ENCODE data around the gene NEBL.

NEBL gene

GRCh38 chr10:20834825-20835224, 62.3 kb downstream of the NEBL start:
- H3K4me1 ChIP-seq (ENCODE audit: insufficient read depth, low read length, severe bottlenecking), result no peaks in the 10 kb centered on the region
- H3K27ac ChIP-seq (ENCODE audit: low read depth, low read length, poor library complexity, severe bottlenecking), result no peak overlapping the region
- no peaks in the 10 kb centered on the region for H4K20me1 ChIP-seq (ENCODE audit: insufficient read depth, low read length)
- H3K79me2 ChIP-seq (ENCODE audit: insufficient read depth, low read length), result no peaks in the 10 kb centered on the region
- no peaks in the 10 kb centered on the region for H3F3A ChIP-seq (ENCODE audit: insufficient read depth, low read length)
- no peaks in the 10 kb centered on the region for H3K27me3 ChIP-seq (ENCODE audit: insufficient read depth, low read length)
- H3K9me2 ChIP-seq (ENCODE audit: low read depth, low read length), result no peaks in the 10 kb centered on the region
- H2AFZ ChIP-seq (ENCODE audit: low read length), result no peak overlapping the region
- no peak overlapping the region for H3K4me3 ChIP-seq (ENCODE audit: low read depth, low read length, poor library complexity, severe bottlenecking)
- H3K9me3 ChIP-seq (ENCODE audit: low read length), result no peaks in the 10 kb centered on the region
- H3K9ac ChIP-seq (ENCODE audit: low read length), result no peak overlapping the region
- H3K4me2 ChIP-seq (ENCODE audit: low read length), result no peak overlapping the region
- H3K36me3 ChIP-seq (ENCODE audit: insufficient read depth, low read length), result no peaks in the 10 kb centered on the region
- no peak for TF ChIP-seq EZH2 (IDR thresholded peaks at IDR 0.05; ENCODE audit: borderline replicate concordance, low read length)
- TF ChIP-seq, protein P1, sequence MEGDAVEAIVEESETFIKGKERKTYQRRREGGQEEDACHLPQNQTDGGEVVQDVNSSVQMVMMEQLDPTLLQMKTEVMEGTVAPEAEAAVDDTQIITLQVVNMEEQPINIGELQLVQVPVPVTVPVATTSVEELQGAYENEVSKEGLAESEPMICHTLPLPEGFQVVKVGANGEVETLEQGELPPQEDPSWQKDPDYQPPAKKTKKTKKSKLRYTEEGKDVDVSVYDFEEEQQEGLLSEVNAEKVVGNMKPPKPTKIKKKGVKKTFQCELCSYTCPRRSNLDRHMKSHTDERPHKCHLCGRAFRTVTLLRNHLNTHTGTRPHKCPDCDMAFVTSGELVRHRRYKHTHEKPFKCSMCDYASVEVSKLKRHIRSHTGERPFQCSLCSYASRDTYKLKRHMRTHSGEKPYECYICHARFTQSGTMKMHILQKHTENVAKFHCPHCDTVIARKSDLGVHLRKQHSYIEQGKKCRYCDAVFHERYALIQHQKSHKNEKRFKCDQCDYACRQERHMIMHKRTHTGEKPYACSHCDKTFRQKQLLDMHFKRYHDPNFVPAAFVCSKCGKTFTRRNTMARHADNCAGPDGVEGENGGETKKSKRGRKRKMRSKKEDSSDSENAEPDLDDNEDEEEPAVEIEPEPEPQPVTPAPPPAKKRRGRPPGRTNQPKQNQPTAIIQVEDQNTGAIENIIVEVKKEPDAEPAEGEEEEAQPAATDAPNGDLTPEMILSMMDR (IDR thresholded peaks at IDR 0.05; ENCODE audit: low read length), result no peak

DNA sequence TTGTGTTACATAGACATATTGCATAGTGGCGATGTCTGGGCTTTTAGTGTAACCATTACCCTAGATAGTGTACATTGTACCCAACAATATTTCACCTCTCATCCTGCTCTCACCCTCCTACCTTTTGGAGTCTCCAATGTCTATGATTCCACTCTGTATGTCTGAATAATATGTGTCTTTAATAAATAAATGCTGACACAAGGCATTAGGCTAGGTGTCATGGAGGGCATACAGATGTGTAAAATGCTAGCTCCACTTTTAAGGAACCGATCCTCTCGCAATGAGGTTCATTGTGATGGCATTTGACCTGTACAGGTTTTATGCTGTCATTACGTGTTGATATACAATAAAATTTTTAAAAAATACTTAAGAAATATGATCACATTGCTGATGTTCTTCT, 74.3 kb downstream of the NEBL start:
- H3K9me2 ChIP-seq (ENCODE audit: low read depth, low read length), result no peaks in the 10 kb centered on the region
- no peaks in the 10 kb centered on the region for H3K36me3 ChIP-seq (ENCODE audit: insufficient read depth, low read length)
- H3K4me1 ChIP-seq (ENCODE audit: insufficient read depth, low read length, severe bottlenecking), result no peaks in the 10 kb centered on the region
- no peak overlapping the region for H3K27ac ChIP-seq (ENCODE audit: low read depth, low read length, poor library complexity, severe bottlenecking)
- H3K4me3 ChIP-seq (ENCODE audit: low read depth, low read length, poor library complexity, severe bottlenecking), result no peak overlapping the region
- H3K9ac ChIP-seq (ENCODE audit: low read length), result no peak overlapping the region
- H3K4me2 ChIP-seq (ENCODE audit: low read length), result no peak overlapping the region
- no peaks in the 10 kb centered on the region for H4K20me1 ChIP-seq (ENCODE audit: insufficient read depth, low read length)
- no peaks in the 10 kb centered on the region for H3K27me3 ChIP-seq (ENCODE audit: insufficient read depth, low read length)
- H3K79me2 ChIP-seq (ENCODE audit: insufficient read depth, low read length), result no peaks in the 10 kb centered on the region
- TF ChIP-seq EZH2 (IDR thresholded peaks at IDR 0.05; ENCODE audit: borderline replicate concordance, low read length), result no peak
- H3K9me3 ChIP-seq (ENCODE audit: low read length), result no peaks in the 10 kb centered on the region
- no peak overlapping the region for H2AFZ ChIP-seq (ENCODE audit: low read length)
- H3F3A ChIP-seq (ENCODE audit: insufficient read depth, low read length), result no peaks in the 10 kb centered on the region

DNA sequence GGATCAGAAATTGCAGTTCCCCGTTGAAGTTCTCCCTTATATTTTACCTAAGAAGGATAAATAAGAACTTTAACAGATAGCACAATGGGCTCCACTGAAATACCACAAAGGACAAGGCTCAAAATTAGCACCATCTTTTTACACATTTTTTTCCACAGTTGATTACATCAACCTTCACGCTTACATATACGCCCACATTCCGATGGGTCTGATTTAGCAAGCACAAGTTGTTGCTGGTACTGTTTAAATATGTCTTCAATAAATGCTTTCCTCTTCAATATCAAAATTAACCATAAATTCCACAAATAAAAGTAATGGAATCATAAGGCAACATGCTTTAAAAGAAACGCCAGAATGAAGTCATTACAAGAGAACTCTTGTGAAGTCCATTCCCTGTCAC, 79.5 kb downstream of the NEBL start:
- Histone ChIP-seq H3K4me3 (ENCODE audit: low read depth, low read length, poor library complexity, severe bottlenecking) (no peak overlapping the region), H3K27ac (ENCODE audit: low read depth, low read length, poor library complexity, severe bottlenecking) (no peak overlapping the region), H3K4me2 (ENCODE audit: low read length) (no peak overlapping the region), H3K27me3 (ENCODE audit: insufficient read depth, low read length) (no peaks in the 10 kb centered on the region), H3K9ac (ENCODE audit: low read length) (no peak overlapping the region), H3K9me2 (ENCODE audit: low read depth, low read length) (no peaks in the 10 kb centered on the region), H3K9me3 (ENCODE audit: low read length) (no peaks in the 10 kb centered on the region), H3K36me3 (ENCODE audit: insufficient read depth, low read length) (no peaks in the 10 kb centered on the region), H2AFZ (ENCODE audit: low read length) (no peak overlapping the region), H3K4me1 (ENCODE audit: insufficient read depth, low read length, severe bottlenecking) (no peaks in the 10 kb centered on the region), H3F3A (ENCODE audit: insufficient read depth, low read length) (no peaks in the 10 kb centered on the region), H3K79me2 (ENCODE audit: insufficient read depth, low read length) (no peaks in the 10 kb centered on the region), H4K20me1 (ENCODE audit: insufficient read depth, low read length) (no peaks in the 10 kb centered on the region)
- TF ChIP-seq, protein P1 (IDR thresholded peaks at IDR 0.05; ENCODE audit: low read length), result no peak
- TF ChIP-seq EZH2 (IDR thresholded peaks at IDR 0.05; ENCODE audit: borderline replicate concordance, low read length), result no peak

GRCh38 chr10:20817116-20817515, 80.0 kb downstream of the NEBL start:
- Histone ChIP-seq H3K9ac (ENCODE audit: low read length) (no peak overlapping the region), H3K27me3 (ENCODE audit: insufficient read depth, low read length) (no peaks in the 10 kb centered on the region), H4K20me1 (ENCODE audit: insufficient read depth, low read length) (no peaks in the 10 kb centered on the region), H3K27ac (ENCODE audit: low read depth, low read length, poor library complexity, severe bottlenecking) (no peak overlapping the region), H3K9me3 (ENCODE audit: low read length) (no peaks in the 10 kb centered on the region), H3K4me2 (ENCODE audit: low read length) (no peak overlapping the region), H3K36me3 (ENCODE audit: insufficient read depth, low read length) (no peaks in the 10 kb centered on the region), H3F3A (ENCODE audit: insufficient read depth, low read length) (no peaks in the 10 kb centered on the region), H3K4me3 (ENCODE audit: low read depth, low read length, poor library complexity, severe bottlenecking) (no peak overlapping the region), H3K4me1 (ENCODE audit: insufficient read depth, low read length, severe bottlenecking) (no peaks in the 10 kb centered on the region), H3K9me2 (ENCODE audit: low read depth, low read length) (no peaks in the 10 kb centered on the region), H2AFZ (ENCODE audit: low read length) (no peak overlapping the region), H3K79me2 (ENCODE audit: insufficient read depth, low read length) (no peaks in the 10 kb centered on the region)
- TF ChIP-seq EZH2 (IDR thresholded peaks at IDR 0.05; ENCODE audit: borderline replicate concordance, low read length), result no peak
- TF ChIP-seq, protein P1 (IDR thresholded peaks at IDR 0.05; ENCODE audit: low read length), result no peak
